ENCODE results near the gene DMRTB1.

Gene DMRTB1

GRCh38 chr1:53421208-53421607, 38.0 kb upstream of the DMRTB1 start:
- TF ChIP-seq GATA2 (IDR thresholded peaks at IDR 0.05; ENCODE audit: low read depth, low read length), result no peak
- no peak for TF ChIP-seq GATA3 (IDR thresholded peaks at IDR 0.05; ENCODE audit: low read depth, low read length)

GRCh38 chr1:53430261-53430660, 28.9 kb upstream of the DMRTB1 start:
- TF ChIP-seq GATA2 (IDR thresholded peaks at IDR 0.05; ENCODE audit: low read depth, low read length) (no peak), GATA3 (IDR thresholded peaks at IDR 0.05; ENCODE audit: low read depth, low read length) (no peak)

GRCh38 chr1:53430779-53431178, 28.4 kb upstream of the DMRTB1 start:
- TF ChIP-seq GATA2 (IDR thresholded peaks at IDR 0.05; ENCODE audit: low read depth, low read length) (no peak), GATA3 (IDR thresholded peaks at IDR 0.05; ENCODE audit: low read depth, low read length) (no peak)

GRCh38 chr1:53431244-53431643, 28.0 kb upstream of the DMRTB1 start:
- TF ChIP-seq GATA2 (IDR thresholded peaks at IDR 0.05; ENCODE audit: low read depth, low read length) (no peak), GATA3 (IDR thresholded peaks at IDR 0.05; ENCODE audit: low read depth, low read length) (no peak)

- no peak for TF ChIP-seq GATA2 (IDR thresholded peaks at IDR 0.05; ENCODE audit: low read depth, low read length)
These were observed 27.2 kb upstream of the DMRTB1 start for GRCh38 chr1:53431805-53432565.

DNA sequence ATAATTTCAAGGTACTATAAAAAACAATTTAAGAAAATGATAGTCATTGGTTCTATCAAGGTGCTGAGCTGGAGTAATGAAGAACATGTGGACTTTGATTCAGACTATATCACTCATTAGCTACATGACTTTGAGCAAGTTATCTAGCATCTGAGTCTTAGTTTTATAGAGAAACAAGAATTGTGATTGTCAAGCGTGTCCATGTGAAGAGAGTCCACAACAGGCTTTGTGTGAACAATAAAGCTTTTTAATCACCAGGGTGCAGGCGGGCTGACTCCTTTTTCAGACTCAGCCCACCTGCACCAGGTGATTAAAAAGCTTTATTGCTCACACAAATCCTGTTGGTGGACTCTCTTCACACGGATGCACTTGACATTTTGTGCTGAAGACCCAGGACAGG, 26.6 kb upstream of the DMRTB1 start:
- TF ChIP-seq GATA3 (IDR thresholded peaks at IDR 0.05; ENCODE audit: low read depth, low read length) (no peak), GATA2 (IDR thresholded peaks at IDR 0.05; ENCODE audit: low read depth, low read length) (no peak)

DNA sequence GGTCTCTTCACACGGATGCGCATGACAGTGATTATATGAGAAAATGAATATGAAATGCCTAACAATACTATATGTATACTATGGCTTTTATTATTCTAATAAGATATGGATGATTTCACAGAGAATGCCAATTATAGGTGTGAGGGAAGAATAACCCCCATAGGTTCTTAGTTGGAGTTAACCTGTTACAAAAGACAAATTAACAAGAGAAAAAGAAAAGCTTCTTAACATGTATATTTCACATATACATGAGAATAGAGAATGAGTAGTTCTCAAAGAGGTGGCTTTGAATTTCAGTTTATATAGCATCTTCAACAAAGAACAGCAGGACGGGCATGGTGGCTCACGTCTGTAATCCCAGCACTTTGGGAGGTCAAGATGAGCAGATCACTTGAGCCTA, 24.0 kb upstream of the DMRTB1 start:
- TF ChIP-seq GATA2 (IDR thresholded peaks at IDR 0.05; ENCODE audit: low read depth, low read length) (no peak), GATA3 (IDR thresholded peaks at IDR 0.05; ENCODE audit: low read depth, low read length) (no peak)

DNA sequence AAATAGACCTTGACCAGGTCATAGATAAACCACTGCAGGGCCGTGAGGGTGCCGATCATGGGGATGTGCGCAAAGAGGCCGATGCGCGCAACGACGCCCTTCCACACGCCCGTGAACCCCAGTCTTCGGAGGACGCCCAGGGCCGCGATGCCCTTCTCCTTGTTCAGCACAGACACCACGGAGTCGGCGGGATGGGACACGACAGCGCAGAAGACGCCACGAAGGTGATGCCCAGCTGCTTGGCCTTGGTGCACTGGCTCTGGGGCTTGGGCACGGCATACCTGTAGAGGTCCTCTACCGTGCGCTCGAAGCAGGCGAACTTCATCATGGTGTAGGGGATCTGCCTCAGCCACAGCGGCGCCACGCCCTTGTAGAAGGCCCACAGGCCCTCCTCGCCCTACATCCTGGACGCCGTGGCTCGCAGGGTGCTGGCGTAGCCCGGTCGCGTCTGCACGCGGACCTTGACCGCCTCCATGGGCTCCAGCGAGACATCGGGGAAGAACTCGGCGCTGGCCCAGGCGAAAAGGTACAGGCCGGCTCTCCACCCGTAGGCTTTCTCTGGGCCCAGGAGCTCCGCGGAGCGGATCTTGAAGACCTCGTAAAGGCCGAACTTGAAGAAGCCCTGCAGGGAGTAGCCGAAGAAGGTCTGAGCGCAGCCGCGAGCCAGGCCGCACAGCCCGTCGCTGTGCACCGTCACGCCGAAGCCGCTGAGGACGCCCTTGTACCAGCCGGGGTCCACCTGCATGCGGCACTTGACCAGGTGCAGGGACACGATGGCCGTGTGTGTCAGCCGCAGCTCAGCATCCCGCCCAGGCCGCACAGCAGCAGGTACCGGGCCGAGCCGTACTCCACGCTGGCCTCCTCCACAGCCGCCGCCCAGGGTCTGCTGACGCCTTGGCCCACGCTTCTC, 20.5 kb upstream of the DMRTB1 start:
- TF ChIP-seq GATA2 (IDR thresholded peaks at IDR 0.05; ENCODE audit: low read depth, low read length) (no peak), GATA3 (IDR thresholded peaks at IDR 0.05; ENCODE audit: low read depth, low read length) (no peak)

GRCh38 chr1:53439337-53440207, 19.6 kb upstream of the DMRTB1 start:
- TF ChIP-seq GATA2 (IDR thresholded peaks at IDR 0.05; ENCODE audit: low read depth, low read length), result no peak
- no peak for TF ChIP-seq GATA3 (IDR thresholded peaks at IDR 0.05; ENCODE audit: low read depth, low read length)

GRCh38 chr1:53440633-53441032, 18.6 kb upstream of the DMRTB1 start:
- TF ChIP-seq GATA3 (IDR thresholded peaks at IDR 0.05; ENCODE audit: low read depth, low read length), result no peak
- no peak for TF ChIP-seq GATA2 (IDR thresholded peaks at IDR 0.05; ENCODE audit: low read depth, low read length)

DNA sequence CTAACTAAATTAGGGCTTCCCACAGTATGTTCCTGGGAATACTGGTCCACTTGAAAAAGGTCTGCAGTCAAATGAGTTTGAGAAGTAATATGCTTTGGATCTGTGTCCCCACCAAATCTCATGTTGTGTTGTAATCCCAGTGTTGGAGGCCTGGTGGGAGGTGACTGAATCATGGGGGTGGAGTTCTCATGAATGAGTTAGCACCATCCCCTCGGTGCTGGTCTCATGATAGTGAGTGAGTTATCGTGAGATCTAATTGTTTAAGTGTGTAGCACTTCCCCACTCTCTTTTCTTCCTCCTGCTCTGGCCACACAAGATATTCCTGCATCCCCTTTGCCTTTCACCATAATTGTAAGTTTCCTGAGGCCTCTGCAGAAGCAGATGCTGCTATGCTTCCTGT, 16.9 kb upstream of the DMRTB1 start:
- TF ChIP-seq GATA3 (IDR thresholded peaks at IDR 0.05; ENCODE audit: low read depth, low read length), result no peak
- no peak for TF ChIP-seq GATA2 (IDR thresholded peaks at IDR 0.05; ENCODE audit: low read depth, low read length)

DNA sequence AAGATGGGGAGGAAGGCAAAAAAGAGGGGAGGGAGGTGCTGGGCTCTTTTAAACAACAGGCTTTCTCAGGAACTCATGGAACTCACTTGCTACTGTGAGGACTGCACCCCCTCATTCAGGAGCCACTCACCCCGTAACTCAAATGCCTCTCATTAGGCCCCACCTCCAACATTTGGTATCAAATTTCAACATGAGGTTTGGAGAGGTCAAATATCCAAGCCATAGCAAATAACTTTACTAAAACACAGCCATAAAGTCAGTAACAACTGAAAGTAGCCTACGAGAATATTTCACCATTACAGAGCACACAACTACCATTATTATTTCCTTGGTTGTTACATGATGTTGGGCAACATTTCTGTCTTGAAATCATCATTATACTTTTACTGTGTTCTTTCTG, 13.1 kb upstream of the DMRTB1 start:
- no peak for TF ChIP-seq GATA3 (IDR thresholded peaks at IDR 0.05; ENCODE audit: low read depth, low read length)

DNA sequence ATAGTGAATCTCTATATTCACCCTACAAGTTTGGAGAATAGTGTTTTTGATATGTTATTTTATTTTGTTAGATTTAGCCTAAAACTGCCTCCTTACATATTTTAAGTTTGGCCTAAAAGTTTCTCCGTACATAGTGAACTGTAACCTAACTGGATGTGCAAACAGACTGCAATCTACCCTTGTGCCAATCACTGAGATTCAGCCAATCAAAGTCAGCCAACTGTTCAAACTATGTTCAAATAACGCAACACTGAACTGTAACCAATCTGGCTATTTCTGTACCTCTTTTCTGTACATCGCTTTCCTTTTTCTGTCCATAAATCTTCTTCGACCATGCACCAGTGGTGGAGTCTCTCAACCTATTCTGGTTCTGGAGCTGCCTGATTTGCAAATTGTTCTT, 11.8 kb upstream of the DMRTB1 start:
- TF ChIP-seq GATA2 (IDR thresholded peaks at IDR 0.05; ENCODE audit: low read depth, low read length) (no peak), GATA3 (IDR thresholded peaks at IDR 0.05; ENCODE audit: low read depth, low read length) (no peak)

- TF ChIP-seq GATA2 (IDR thresholded peaks at IDR 0.05; ENCODE audit: low read depth, low read length), result no peak
- TF ChIP-seq GATA3 (IDR thresholded peaks at IDR 0.05; ENCODE audit: low read depth, low read length), result no peak
These were observed 10.9 kb upstream of the DMRTB1 start for GRCh38 chr1:53448241-53448841.
